Caco-2 (cell line): ENCODE measurements around the gene FGF8. TPM values are rescaled to one million over a fixed set of nuclear protein-coding genes. Genes with fewer than 3 reads are reported as not detected.

ENCODE experiments used
- BruUV-seq: library from RNA; stranded (reverse); fragments of 400-500 nt; replicated peaks from 2 replicates; lab custom pipeline; 2021; lab: Mats Ljungman, UMichigan
- CTCF ChIA-PET: fragments of 300-600 bp; sonication (Branson Sonifier 250); formaldehyde crosslinking; loops from one replicate; lab custom pipeline; 2022; ENCODE audit warnings: antibody characterized with exemption; lab: Charles Lee
- POLR2A ChIA-PET: fragments of 300-600 bp; sonication (Branson Sonifier 250); formaldehyde crosslinking; loops from one replicate; lab custom pipeline; 2022; ENCODE audit warnings: antibody characterized with exemption; lab: Charles Lee
- DNase-seq, 2 experiments: peaks; one replicate each; pipeline versions ENCODE4 v3.0.0 to v3.0.0-alpha.2; 2020 to 2022
- H3K27me3 ChIP-seq: replicated peaks from 2 replicates; pipeline ENCODE4 v1.6.0; 2011; ENCODE audit warnings: low read length; ENCODE audit not compliant: control insufficient read depth, insufficient read depth
- H3K36me3 ChIP-seq: 2 replicates; pipeline ENCODE4 v1.5.1; 2011; ENCODE audit warnings: low read length; ENCODE audit not compliant: control insufficient read depth, insufficient read depth
- H3K4me1 ChIP-seq: fragments of 250-450 bp; sonication (Bioruptor Pico); 2 replicates; pipeline ENCODE4 v1.5.1; 2020; ENCODE audit warnings: mild to moderate bottlenecking
- H3K4me3 ChIP-seq: 2 replicates; pipeline ENCODE4 v1.5.1; 2011; ENCODE audit warnings: low read depth, mild to moderate bottlenecking, control low read depth, low read length
- H3K9me3 ChIP-seq: fragments of 250-450 bp; sonication (Bioruptor Pico); 2 replicates; pipeline ENCODE4 v1.5.1; 2020; ENCODE audit warnings: mild to moderate bottlenecking, moderate library complexity
- H3K27ac Mint-ChIP-seq: one replicate; pipeline ENCODE4 v1.8.0; 2022; ENCODE audit warnings: mixed read lengths; ENCODE audit not compliant: unreplicated experiment
- H3K27me3 Mint-ChIP-seq: one replicate; pipeline ENCODE4 v1.8.0; 2022; ENCODE audit warnings: mixed read lengths; ENCODE audit not compliant: insufficient read depth, unreplicated experiment
- H3K36me3 Mint-ChIP-seq: one replicate; pipeline ENCODE4 v1.8.0; 2022; ENCODE audit warnings: mild to moderate bottlenecking, mixed read lengths; ENCODE audit not compliant: insufficient read depth, unreplicated experiment
- H3K4me1 Mint-ChIP-seq: one replicate; pipeline ENCODE4 v1.8.0; 2022; ENCODE audit warnings: low read depth, mixed read lengths; ENCODE audit not compliant: unreplicated experiment
- H3K4me3 Mint-ChIP-seq: one replicate; pipeline ENCODE4 v1.8.0; 2022; ENCODE audit warnings: mild to moderate bottlenecking, moderate library complexity, mixed read lengths; ENCODE audit not compliant: unreplicated experiment
- H3K9me3 Mint-ChIP-seq: one replicate; pipeline ENCODE4 v1.8.0; 2022; ENCODE audit warnings: mixed read lengths; ENCODE audit not compliant: unreplicated experiment
- CTCF ChIP-seq, 2 experiments: fragments of 200-600 bp in 1 of 2; IDR thresholded peaks; 1 replicate in 1 of 2; 2 replicates in 1 of 2; pipeline versions ENCODE4 v1.5.1 to v1.8.0; 2011 to 2022; ENCODE audit warnings: antibody characterized with exemption in 1 of 2, control low read depth in 1 of 2, inconsistent platforms in 1 of 2, low read depth in 1 of 2, low read length in 1 of 2, mild to moderate bottlenecking in 1 of 2, moderate library complexity in 1 of 2; ENCODE audit not compliant: insufficient read depth in 1 of 2, severe bottlenecking in 1 of 2, unreplicated experiment in 1 of 2
- intact Hi-C: fragments of 100-400 bp; cut with micrococcal nuclease; formaldehyde crosslinking; loops from one replicate; pipeline ENCODE4 v1.10.0; 2022; ENCODE audit not compliant: unreplicated experiment
- total RNA-seq: library from RNA; stranded (reverse); gene quantifications from 2 replicates; pipeline ENCODE4 v1.2.3, GENCODE V29; 2022

Gene FGF8
- total RNA-seq, 1 experiment from 2014 or later, result 0.68 TPM

GRCh38 chr10:101774589-101775272 is 1.2 kb downstream of the FGF8 start:
- Histone ChIP-seq H3K27me3 (no peaks in the 10 kb centered on the region; the same call in 1 of the 2 replicates), H3K4me1 (no peaks in the 10 kb centered on the region), H3K36me3 (no peaks in the 10 kb centered on the region), H3K4me3 (no peak overlapping the region), H3K9me3 (no peaks in the 10 kb centered on the region)
- ChIA-PET CTCF (interaction anchor here (0.6 to 0.7 kb wide), 2 partner anchors 172 to 503 kb away, joined by 3 read pairs; no protein-coding TSS in a partner anchor), POLR2A (no interaction called here)
- DNase-seq, result peak in 1 of 2 experiments; percentile 34
- Mint-ChIP-seq H3K27me3 (peaks cover 9% of the 10 kb centered on the region), H3K27ac (no peak overlapping the region), H3K9me3 (no peaks in the 10 kb centered on the region), H3K4me3 (peak overlapping the region; percentile 52), H3K36me3 (peaks cover 13% of the 10 kb centered on the region), H3K4me1 (no peaks in the 10 kb centered on the region)
- no TSS peak for BruUV-seq
- intact Hi-C loops, result loop anchor here (5.0 kb wide), 1 partner anchor 47 kb away; no protein-coding TSS in a partner anchor
- TF ChIP-seq CTCF (IDR thresholded peaks at IDR 0.05; ENCODE audit: insufficient read depth in 1 of 2, low read depth in 1 of 2, low read length in 1 of 2, severe bottlenecking in 1 of 2, unreplicated experiment in 1 of 2), result no peak

- Mint-ChIP-seq H3K4me1 (no peaks in the 10 kb centered on the region), H3K36me3 (peaks cover 11% of the 10 kb centered on the region), H3K27me3 (peaks cover 9% of the 10 kb centered on the region), H3K4me3 (no peak overlapping the region), H3K9me3 (no peaks in the 10 kb centered on the region), H3K27ac (no peak overlapping the region)
- H3K4me1 ChIP-seq, result no peaks in the 10 kb centered on the region
- no peaks in the 10 kb centered on the region for H3K9me3 ChIP-seq
- H3K36me3 ChIP-seq, result no peaks in the 10 kb centered on the region
- POLR2A ChIA-PET, result no interaction called here
- no peak for TF ChIP-seq CTCF (IDR thresholded peaks at IDR 0.05; ENCODE audit: insufficient read depth in 1 of 2, low read depth in 1 of 2, low read length in 1 of 2, severe bottlenecking in 1 of 2, unreplicated experiment in 1 of 2)
- CTCF ChIA-PET, result interaction anchor here (0.6 to 1.3 kb wide), 3 partner anchors 171 to 502 kb away, joined by 3 read pairs; no protein-coding TSS in a partner anchor
- no peak overlapping the region for H3K4me3 ChIP-seq
- H3K27me3 ChIP-seq, result no peaks in the 10 kb centered on the region; the same call in 1 of the 2 replicates
- BruUV-seq, result no TSS peak
- intact Hi-C loops, result no loop called here
- no peak for DNase-seq
Measured at GRCh38 chr10:101773923-101774588, 1.9 kb downstream of the FGF8 start.

DNA sequence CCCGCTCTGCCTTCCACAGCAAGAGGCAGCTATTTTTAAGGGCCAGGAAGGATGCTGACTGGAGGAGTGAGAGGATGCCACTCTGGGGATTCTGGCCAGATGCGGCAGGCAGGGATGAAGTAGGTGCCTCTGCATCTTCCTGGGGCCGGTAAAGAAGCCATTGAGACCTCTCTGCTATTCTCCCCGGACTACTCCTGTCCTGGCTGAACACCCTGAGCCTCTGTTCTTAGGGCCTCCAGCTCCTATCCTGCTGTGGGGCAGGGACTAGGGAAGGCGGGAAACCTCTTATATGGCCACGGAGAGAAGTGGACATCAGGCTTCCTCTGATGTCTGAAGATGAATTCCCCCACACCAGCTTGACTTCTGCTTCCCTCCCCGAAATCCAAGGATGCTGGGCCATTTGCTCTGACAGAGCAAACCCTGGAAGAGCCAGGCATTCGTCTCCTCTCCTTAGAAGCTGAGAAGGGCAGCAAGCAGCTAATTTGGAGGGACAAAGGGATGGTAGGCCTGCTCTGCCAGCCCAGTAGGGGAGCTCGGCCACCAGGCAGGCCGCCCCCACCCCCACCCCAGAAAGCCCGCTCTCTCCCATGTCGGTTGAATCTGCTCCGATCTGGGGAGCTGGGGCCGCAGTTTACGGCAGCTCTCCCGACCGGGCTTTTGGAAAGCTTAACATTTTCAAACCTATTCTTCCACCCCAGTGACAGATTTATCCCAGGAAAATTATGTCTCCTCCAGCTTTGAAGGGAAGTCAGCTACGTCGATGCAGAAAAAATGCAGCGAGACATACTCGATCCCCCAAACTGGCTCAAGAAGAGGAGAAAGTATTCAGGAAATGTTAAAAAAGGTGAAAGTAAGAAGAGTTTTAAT is 2.8 kb downstream of the FGF8 start:
- no TSS peak for BruUV-seq
- ChIA-PET CTCF (interaction anchor here (0.6 to 1.3 kb wide), 2 partner anchors 170 to 342 kb away, joined by 3 read pairs; no protein-coding TSS in a partner anchor), POLR2A (no interaction called here)
- Histone ChIP-seq H3K27me3 (no peaks in the 10 kb centered on the region; the same call in 1 of the 2 replicates), H3K36me3 (no peaks in the 10 kb centered on the region), H3K4me3 (no peak overlapping the region), H3K9me3 (no peaks in the 10 kb centered on the region), H3K4me1 (no peaks in the 10 kb centered on the region)
- intact Hi-C loops, result no loop called here
- Mint-ChIP-seq H3K4me1 (no peaks in the 10 kb centered on the region), H3K4me3 (no peak overlapping the region), H3K27me3 (peaks cover 9% of the 10 kb centered on the region), H3K27ac (no peak overlapping the region), H3K36me3 (peaks cover 5% of the 10 kb centered on the region), H3K9me3 (no peaks in the 10 kb centered on the region)
- no peak for TF ChIP-seq CTCF (IDR thresholded peaks at IDR 0.05; ENCODE audit: insufficient read depth in 1 of 2, low read depth in 1 of 2, low read length in 1 of 2, severe bottlenecking in 1 of 2, unreplicated experiment in 1 of 2)
- DNase-seq, result peak in 1 of 2 experiments; percentile 26
